HepG2 (cell line): ENCODE results near the gene TMEM150C. TPM values are rescaled to one million over a fixed set of nuclear protein-coding genes. Genes with fewer than 3 reads are reported as not detected.

Experiments used
- ATAC-seq: fragments of 200-7000 bp; cut with Tn5 transposase; 3 replicates; pipeline ENCODE4 v1.9.1; 2020; ENCODE audit warnings: mild to moderate bottlenecking, moderate library complexity
- BruUV-seq: library from RNA; stranded (reverse); fragments of 400-500 nt; replicated peaks from 2 replicates; lab custom pipeline; 2021; lab: Mats Ljungman, UMichigan
- CTCF ChIA-PET: fragments of 300-600 bp; formaldehyde crosslinking; extraction: SDS; loops from one replicate; lab custom pipeline; 2021; ENCODE audit warnings: low total read pairs, inconsistent platforms, low intra/inter-chr PET ratio; lab: Yijun Ruan, JAX
- POLR2A ChIA-PET: fragments of 350-600 bp; sonication (Branson Sonifier 250); formaldehyde crosslinking; loops from one replicate; lab custom pipeline; 2020; ENCODE audit warnings: antibody characterized with exemption, inconsistent platforms; lab: Yijun Ruan, JAX
- DNase-seq: peaks from one replicate; pipeline ENCODE4 v3.0.0-alpha.2; 2015; ENCODE audit warnings: low spot score
- FAIRE-seq: peaks from 3 replicates; lab custom pipeline; 2011; peaks lifted over from hg19 to GRCh38; lab: Jason Lieb, UNC
- H2AFZ ChIP-seq: one replicate; pipeline ENCODE4 v1.6.1; 2011; ENCODE audit warnings: low read length, inconsistent platforms
- H3K27ac ChIP-seq: fragments of 300-600 bp; 3 replicates; pipeline ENCODE4 v1.8.0; 2011; ENCODE audit warnings: mixed run types, mild to moderate bottlenecking, mixed read lengths, low read length, inconsistent platforms; ENCODE audit not compliant: insufficient read depth; ENCODE audit errors: extremely low read length
- H3K27me3 ChIP-seq, 2 experiments: fragments of 200-600 bp in 1 of 2; 2 replicates in 1 of 2; 3 replicates in 1 of 2; pipeline versions ENCODE4 v1.6.0 to v1.8.0; 2011; ENCODE audit warnings: low read length in 2 of 2, mild to moderate bottlenecking in 2 of 2, moderate library complexity in 2 of 2, inconsistent platforms in 1 of 2; ENCODE audit not compliant: insufficient read depth in 2 of 2, control insufficient read depth in 1 of 2
- H3K36me3 ChIP-seq, 2 experiments: fragments of 200-600 bp in 1 of 2; replicated peaks in 1 of 2; 2 replicates in 1 of 2; 3 replicates in 1 of 2; pipeline versions ENCODE4 v1.5.1 to v1.8.0; 2011; ENCODE audit warnings: low read length in 2 of 2, inconsistent platforms in 1 of 2; ENCODE audit not compliant: insufficient read depth in 2 of 2, control insufficient read depth in 1 of 2
- H3K4me1 ChIP-seq: 2 replicates; pipeline ENCODE4 v1.5.1; 2012; ENCODE audit warnings: low read length, inconsistent platforms; ENCODE audit not compliant: insufficient read depth
- H3K4me2 ChIP-seq: 2 replicates; pipeline ENCODE4 v1.6.0; 2011; ENCODE audit warnings: low read depth, low read length, inconsistent platforms
- H3K4me3 ChIP-seq, 3 experiments: fragments of 200-600 bp in 1 of 3; sonication (generic), shearing (Covaris generic) in 1 of 3; replicated peaks in 1 of 3; 2 replicates each; pipeline ENCODE4 v1.5.1; 2011 to 2016; ENCODE audit warnings: low read length in 3 of 3, inconsistent platforms in 2 of 3, low read depth in 2 of 3, mild to moderate bottlenecking in 2 of 3, control low read depth in 1 of 3, mixed read lengths in 1 of 3; ENCODE audit not compliant: insufficient read depth in 1 of 3
- H3K79me2 ChIP-seq: one replicate; pipeline ENCODE4 v1.6.1; 2011; ENCODE audit warnings: low read length, inconsistent platforms; ENCODE audit not compliant: insufficient read depth
- H3K9ac ChIP-seq: 2 replicates; pipeline ENCODE4 v1.6.0; 2011; ENCODE audit warnings: mild to moderate bottlenecking, low read depth, low read length, inconsistent platforms; ENCODE audit not compliant: insufficient read depth
- H3K9me3 ChIP-seq: 2 replicates; pipeline ENCODE4 v1.5.1; 2012; ENCODE audit warnings: mild to moderate bottlenecking, low read length
- H4K20me1 ChIP-seq: 2 replicates; pipeline ENCODE4 v1.6.0; 2011; ENCODE audit warnings: inconsistent platforms, mild to moderate bottlenecking, low read length, moderate library complexity; ENCODE audit not compliant: insufficient read depth
- ATF3 ChIP-seq: sonication (generic); formaldehyde crosslinking; IDR thresholded peaks from 2 replicates; pipeline ENCODE4 v1.4.0; 2020; ENCODE audit warnings: missing genetic modification reagents
- ATF4 ChIP-seq, 2 experiments: fragments of 450-650 bp in 1 of 2; sonication (generic) in 1 of 2; formaldehyde crosslinking; IDR thresholded peaks; 2 replicates each; pipeline versions ENCODE4 v1.5.0 to v1.8.0; 2020 to 2022; ENCODE audit warnings: mild to moderate bottlenecking in 1 of 2, missing genetic modification reagents in 1 of 2
- CEBPG ChIP-seq: IDR thresholded peaks from 2 replicates; pipeline ENCODE4 v1.6.1; 2016
- CTCF ChIP-seq: sonication (generic); formaldehyde crosslinking; IDR thresholded peaks from 2 replicates; pipeline ENCODE4 v1.5.0; 2020; ENCODE audit warnings: mild to moderate bottlenecking, missing genetic modification reagents, moderate library complexity
- EZH2 ChIP-seq: conservative IDR thresholded peaks from 2 replicates; pipeline ENCODE4 v1.6.1; 2012; ENCODE audit warnings: mild to moderate bottlenecking, low read depth, low read length, moderate library complexity
- GATA4 ChIP-seq: sonication (generic); IDR thresholded peaks from 2 replicates; pipeline ENCODE4 v1.6.1; 2016; ENCODE audit warnings: antibody characterized with exemption, low read depth, borderline replicate concordance
- GATAD1 ChIP-seq: IDR thresholded peaks from 2 replicates; pipeline ENCODE4 v1.6.1; 2016; ENCODE audit warnings: missing genetic modification reagents, missing compliant biosample characterization
- MIXL1 ChIP-seq: IDR thresholded peaks from 2 replicates; pipeline ENCODE4 v1.6.1; 2016
- NFYB ChIP-seq: sonication (generic); formaldehyde crosslinking; IDR thresholded peaks from 2 replicates; pipeline ENCODE4 v1.4.0; 2020; ENCODE audit warnings: missing genetic modification reagents
- RAD21 ChIP-seq: fragments of 450-650 bp; formaldehyde crosslinking; IDR thresholded peaks from 2 replicates; pipeline ENCODE4 v1.5.0; 2020; ENCODE audit warnings: mild to moderate bottlenecking
- SMC3 ChIP-seq: IDR thresholded peaks from 2 replicates; pipeline ENCODE4 v1.6.1; 2011; ENCODE audit warnings: low read length, improper control_type of control experiment
- STAG1 ChIP-seq: sonication (generic); formaldehyde crosslinking; IDR thresholded peaks from 2 replicates; pipeline ENCODE4 v1.4.0; 2020; ENCODE audit warnings: missing genetic modification reagents
- ZNF33B ChIP-seq: sonication (generic); formaldehyde crosslinking; IDR thresholded peaks from 2 replicates; pipeline ENCODE4 v1.5.1; 2020; ENCODE audit warnings: mild to moderate bottlenecking, missing genetic modification reagents
- ZNF460 ChIP-seq: sonication (generic); formaldehyde crosslinking; IDR thresholded peaks from 2 replicates; pipeline ENCODE4 v1.5.1; 2020; ENCODE audit warnings: missing genetic modification reagents, mild to moderate bottlenecking, borderline replicate concordance
- ZNF468 ChIP-seq: sonication (generic); formaldehyde crosslinking; IDR thresholded peaks from 2 replicates; pipeline ENCODE4 v1.8.0; 2022; ENCODE audit warnings: mild to moderate bottlenecking, moderate library complexity, missing genetic modification reagents
- ZNF576 ChIP-seq: sonication (generic); formaldehyde crosslinking; IDR thresholded peaks from 2 replicates; pipeline ENCODE4 v1.4.0; 2020; ENCODE audit warnings: mild to moderate bottlenecking, missing genetic modification reagents
- ZNF704 ChIP-seq: sonication (generic); formaldehyde crosslinking; IDR thresholded peaks from 2 replicates; pipeline ENCODE4 v1.8.1; 2023; ENCODE audit warnings: mild to moderate bottlenecking, inconsistent platforms, moderate library complexity, missing genetic modification reagents, borderline replicate concordance
- WGBS: methylation state at CpG from one replicate; pipeline ENCODE4 v1.1.6; 2017; ENCODE audit warnings: low lambda C conversion rate; 5-methylcytosine and 5-hydroxymethylcytosine counted together
- in situ Hi-C: cut with HindIII; loops from 2 replicates; pipeline ENCODE4 v1.10.0; 2017; ENCODE audit warnings: low pct_unique_long_range_greater_than_20kb; ENCODE audit not compliant: extremely low pct_ligation_motif_present
- intact Hi-C: fragments of 100-400 bp; cut with micrococcal nuclease; formaldehyde crosslinking; loops from one replicate; pipeline ENCODE4 v1.10.0; 2022; ENCODE audit not compliant: unreplicated experiment
- polyA plus RNA-seq, 8 experiments: library from polyadenylated mRNA; depleted of rRNA in 3 of 8; stranded (reverse) in 7 of 8; unstranded in 1 of 8; fragments of >200 nt; fragmentation: Illumina TruSeq in 4 of 8; extraction: Trizol in 4 of 8; gene quantifications; 2 replicates each; pipeline versions ENCODE4 v1.2.1 to v1.2.3, GENCODE V29; 2011 to 2016; ENCODE audit warnings: low read depth in 4 of 8, missing spikeins in 1 of 8, mixed read lengths in 1 of 8; ENCODE audit not compliant: insufficient read depth in 1 of 8
- total RNA-seq, 5 experiments: library from RNA; depleted of rRNA; stranded (reverse); fragments of >200 nt; fragmentation: Illumina TruSeq; extraction: Trizol; gene quantifications; 2 replicates each; pipeline ENCODE4 v1.2.3, GENCODE V29; 2016; ENCODE audit warnings: low read depth in 1 of 5

TMEM150C gene
- total and polyA plus RNA-seq, 2 of the 13 experiments (the other 11 are each of a cell fraction or from before 2014, with no cell fraction given), result 0.33 to 0.42 TPM

- POLR2A ChIA-PET, result no interaction called here
- FAIRE-seq (peak; percentile 54), DNase-seq (peak; percentile 51)
These were observed 37.5 kb upstream of the TMEM150C start for GRCh38 chr4:82599336-82599735.

More at GRCh38 chr4:82599336-82599735, 37.5 kb upstream of the TMEM150C start:
- WGBS, result 28% methylated on average over 4 of the region's 4 CpGs
- in situ Hi-C loops, result no loop called here
- intact Hi-C loops, result loop anchor here (1.0 kb wide), 1 partner anchor 137 kb away; no protein-coding TSS in a partner anchor
- no peak overlapping the region for H3K27ac ChIP-seq
- peak; percentile 98 for ATAC-seq
- TF ChIP-seq ZNF704 (CRISPR knock-in tag) (no peak), STAG1 (CRISPR knock-in tag) (peak; percentile 80), CTCF (CRISPR knock-in tag) (peak; percentile 79), NFYB (CRISPR knock-in tag) (no peak), ZNF460 (no peak), ATF4 (CRISPR knock-in tag; IDR thresholded peaks at IDR 0.05) (peak in 1 of 2 experiments; percentile 94; a peak in 2 of 4 replicates), GATAD1 (no peak), ZNF33B (CRISPR knock-in tag) (no peak), CEBPG (CRISPR knock-in tag) (peak; percentile 80), ZNF468 (CRISPR knock-in tag) (no peak), SMC3 (peak; percentile 79), ZNF576 (CRISPR knock-in tag) (no peak), MIXL1 (0 out of 2 replicates have a peak, but pooled peaks have one; percentile 12), EZH2 (no peak), ATF3 (CRISPR knock-in tag) (peak; percentile 72), RAD21 (CRISPR knock-in tag) (peak; percentile 58), GATA4 (no peak)
- H3K9ac ChIP-seq, result no peak overlapping the region
- BruUV-seq, result no TSS peak
- H3K9me3 ChIP-seq, result no peaks in the 10 kb centered on the region
- H3K4me1 ChIP-seq, result no peaks in the 10 kb centered on the region
- H3K27me3 ChIP-seq, result peaks cover 0 to 3% of the 10 kb centered on the region in 2 experiments; a peak in 1 of 5 replicates
- no peaks in the 10 kb centered on the region for H3K36me3 ChIP-seq
- no peak overlapping the region for H2AFZ ChIP-seq
- CTCF ChIA-PET, result interaction anchor here (1.8 kb wide), 1 partner anchor 137 kb away, joined by 17 read pairs; no protein-coding TSS in a partner anchor
- no peak overlapping the region for H3K4me2 ChIP-seq
- no peaks in the 10 kb centered on the region for H3K79me2 ChIP-seq
- no peaks in the 10 kb centered on the region for H4K20me1 ChIP-seq
- H3K4me3 ChIP-seq, result no peak overlapping the region
